GM18499 (cell line): Measurements from ENCODE around the gene BANP.
"Not testable (repeated sequence)": the region's sequence is repeated elsewhere in the genome, so short reads cannot be mapped to it uniquely, and the experiment has no call there.

Experiments
- ATAC-seq: cut with Tn5 transposase; IDR thresholded peaks from one replicate; pipeline ENCODE4 v1.9.1; 2021; ENCODE audit warnings: moderate number of reproducible peaks; ENCODE audit not compliant: insufficient read depth, unreplicated experiment

BANP gene

DNA sequence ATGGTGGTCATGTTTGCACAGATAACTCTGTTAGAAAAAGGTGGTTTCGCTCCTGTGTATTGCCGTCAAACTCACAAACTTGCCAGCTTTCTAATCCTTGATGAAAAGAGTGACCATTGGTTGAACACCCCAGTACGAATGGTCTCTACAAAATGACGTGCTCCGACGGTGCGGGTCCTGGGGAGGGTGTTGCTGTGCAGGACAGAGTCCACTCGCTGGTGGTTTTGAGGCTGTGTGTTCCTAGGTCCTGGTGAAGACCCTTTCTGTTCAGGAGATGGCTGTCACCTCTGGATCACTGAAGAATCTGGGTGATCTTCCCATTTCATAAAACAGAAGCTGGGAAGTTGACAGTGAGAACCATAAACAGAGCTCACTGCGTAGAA lies 87.3 kb downstream of the BANP start:
- not testable (repeated sequence) for ATAC-seq

DNA sequence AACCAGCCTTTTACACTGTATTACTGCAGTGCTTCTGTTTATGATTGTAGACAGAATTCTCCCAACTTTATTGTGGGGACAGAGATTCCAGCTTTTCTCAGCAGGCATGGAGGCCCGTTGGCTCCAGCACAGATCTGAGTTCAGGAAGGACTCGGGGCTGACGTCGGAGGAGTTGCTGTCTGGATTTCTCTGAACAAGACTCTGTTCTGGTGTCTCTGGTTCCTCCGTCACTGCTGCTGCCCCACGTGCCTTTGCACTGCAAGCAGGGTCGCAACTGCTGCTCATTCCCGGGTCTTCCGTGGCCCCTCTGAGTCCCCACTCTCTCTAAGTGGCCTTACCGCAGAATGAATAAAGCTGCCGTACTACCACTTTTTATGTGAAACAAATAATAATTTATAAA lies 88.4 kb downstream of the BANP start:
- ATAC-seq, result no peak

DNA sequence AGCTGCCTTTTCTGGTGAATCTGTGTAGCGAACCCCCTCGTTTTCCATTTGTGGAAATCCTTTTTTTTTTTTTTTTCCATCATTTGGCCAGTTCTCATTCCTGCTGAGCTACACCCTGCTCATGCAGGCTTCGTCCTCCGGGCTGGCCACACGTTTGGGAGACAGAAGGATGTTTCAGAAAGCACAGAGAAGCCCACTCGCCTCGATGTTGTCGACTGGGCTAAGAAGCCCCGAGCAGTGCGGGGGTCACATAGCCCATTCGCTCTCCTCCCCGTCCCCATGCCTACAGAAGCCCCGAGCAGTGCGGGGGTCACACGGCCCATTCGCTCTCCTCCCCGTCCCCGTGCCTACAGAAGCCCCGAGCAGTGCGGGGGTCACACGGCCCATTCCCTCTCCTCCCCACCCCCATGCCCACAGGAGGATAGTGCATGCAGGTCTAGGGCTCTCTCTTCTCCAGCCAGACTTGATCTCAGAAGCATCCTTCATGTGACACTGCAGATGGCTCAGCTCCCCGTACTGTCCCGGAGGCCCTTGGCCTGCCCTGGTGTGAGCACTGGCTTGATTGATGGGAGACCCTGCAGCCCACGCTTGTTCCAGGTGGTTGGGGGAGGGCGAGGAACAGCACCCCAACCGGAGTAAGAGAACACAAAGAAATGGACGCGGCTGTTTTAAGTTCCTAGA lies 89.1 kb downstream of the BANP start:
- not testable (repeated sequence) for ATAC-seq

DNA sequence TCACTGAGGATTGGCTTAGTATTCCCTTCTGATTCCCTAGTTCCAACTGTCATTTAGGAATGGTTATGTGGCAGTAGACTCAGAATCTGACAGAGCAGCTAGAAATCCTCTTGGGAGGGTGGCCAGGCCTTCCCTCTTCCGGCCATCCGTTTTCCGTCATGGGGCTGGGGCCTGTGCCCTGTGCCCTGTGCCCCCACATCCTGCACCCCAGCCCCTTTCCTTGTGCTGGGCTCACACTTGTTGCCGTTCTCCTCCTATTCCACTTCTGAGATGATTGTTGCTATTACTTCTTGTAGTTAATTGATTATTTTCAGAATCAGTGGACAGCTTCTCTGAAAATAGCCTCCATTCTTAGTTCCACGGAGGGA lies 89.6 kb downstream of the BANP start:
- not testable (repeated sequence) for ATAC-seq

DNA sequence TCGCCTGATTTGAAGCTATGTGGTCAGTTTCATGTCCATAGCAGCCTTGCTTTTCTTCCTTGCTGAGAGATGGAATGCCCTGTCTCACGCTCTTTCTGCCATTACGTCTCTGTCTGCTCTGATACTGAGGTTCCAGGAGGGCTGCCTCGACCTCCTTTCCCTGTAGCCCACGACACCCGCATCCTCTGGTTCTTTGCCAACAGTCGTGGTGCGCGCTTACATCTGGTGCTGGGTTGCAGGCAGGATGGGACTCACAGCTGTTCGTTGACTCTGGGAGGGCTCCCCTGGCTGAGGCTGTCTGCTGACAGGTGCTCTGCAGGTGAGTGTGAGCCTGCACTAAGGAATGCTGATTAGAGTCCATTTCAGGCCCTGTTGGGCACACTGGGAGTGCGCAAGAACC lies 90.3 kb downstream of the BANP start:
- not testable (repeated sequence) for ATAC-seq

DNA sequence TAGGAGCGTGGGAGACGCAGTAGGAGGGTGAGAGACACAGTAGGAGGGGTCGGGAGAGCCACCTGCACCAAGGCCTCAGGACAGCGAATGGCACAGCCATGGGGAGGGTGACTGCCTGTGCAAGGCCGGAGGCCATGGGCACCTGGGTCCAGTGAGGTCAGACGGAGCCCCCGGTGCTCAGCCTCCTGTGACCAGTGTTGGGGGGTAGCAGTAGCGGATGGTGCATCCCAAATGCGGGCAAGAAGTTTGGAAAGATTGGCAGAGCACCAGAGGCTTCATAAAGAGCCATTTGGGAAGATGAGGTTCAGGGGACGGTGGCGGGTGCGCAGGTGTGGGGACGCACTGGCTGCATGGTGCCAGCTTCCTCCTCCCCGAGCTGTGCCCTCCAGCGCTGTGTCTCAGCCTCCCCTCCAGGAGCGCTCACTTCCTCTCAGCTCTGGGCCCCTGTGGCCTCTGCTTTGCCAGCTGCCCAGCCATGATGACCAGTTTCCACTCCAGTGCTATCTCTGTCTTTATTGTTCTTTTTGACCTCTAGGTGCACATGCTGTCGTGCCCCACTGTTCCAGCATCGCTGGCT lies 90.8 kb downstream of the BANP start:
- ATAC-seq, result not testable (repeated sequence)

DNA sequence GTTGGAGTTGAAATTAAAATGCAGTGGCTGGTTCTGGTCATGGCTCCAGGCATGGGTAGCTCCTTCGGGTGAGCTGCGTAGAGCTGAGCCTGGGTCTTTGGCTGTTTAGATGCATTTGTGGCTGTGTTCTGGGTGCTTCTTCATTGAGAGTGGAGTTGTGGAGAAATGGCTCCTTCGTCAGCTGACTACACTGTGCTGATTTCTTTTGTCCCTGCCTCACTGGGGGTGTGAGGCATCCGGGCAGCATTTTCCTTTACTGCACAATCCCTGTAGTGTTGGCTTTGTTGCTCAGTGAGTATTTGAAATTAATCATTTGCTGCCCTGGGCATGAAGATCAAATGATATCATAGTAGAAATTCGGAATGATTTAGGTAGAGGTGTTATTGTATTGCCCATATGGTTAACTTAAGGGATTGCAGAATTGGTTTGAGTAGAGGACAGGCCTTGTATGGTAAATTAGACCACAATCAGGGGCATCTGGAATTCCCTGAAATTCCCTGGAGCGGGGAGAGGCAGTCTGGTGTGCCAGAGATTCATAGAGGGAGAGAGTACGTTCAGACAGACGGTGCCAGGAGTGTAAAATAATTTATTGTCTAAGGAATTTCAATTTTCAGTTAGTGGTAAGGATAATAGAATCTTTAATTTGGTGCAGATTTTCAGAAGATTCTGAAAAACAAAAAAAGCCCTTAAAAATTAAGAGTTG lies 92.1 kb downstream of the BANP start:
- not testable (repeated sequence) for ATAC-seq

DNA sequence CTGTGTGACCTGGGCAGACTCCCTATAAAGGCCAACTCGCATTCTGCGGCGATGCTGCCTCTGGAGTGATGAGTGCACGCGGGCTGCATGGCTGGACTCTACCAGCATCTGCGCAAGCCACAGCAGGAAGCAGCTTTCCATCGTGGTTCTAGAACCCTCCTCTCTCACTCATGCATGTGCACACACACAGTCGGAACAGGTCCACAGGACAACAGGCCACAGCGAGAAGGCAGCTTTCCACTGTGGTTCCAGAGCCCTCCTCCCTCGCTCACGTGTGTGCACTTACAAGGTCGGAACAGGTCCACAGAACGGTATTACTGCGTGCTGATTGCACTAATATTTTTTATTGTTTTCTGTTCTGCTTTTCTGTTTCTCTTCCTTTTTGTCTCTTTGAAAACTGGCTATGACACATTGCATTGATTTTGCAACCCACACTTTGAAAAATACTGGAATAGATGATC lies 92.9 kb downstream of the BANP start:
- ATAC-seq, result not testable (repeated sequence)

DNA sequence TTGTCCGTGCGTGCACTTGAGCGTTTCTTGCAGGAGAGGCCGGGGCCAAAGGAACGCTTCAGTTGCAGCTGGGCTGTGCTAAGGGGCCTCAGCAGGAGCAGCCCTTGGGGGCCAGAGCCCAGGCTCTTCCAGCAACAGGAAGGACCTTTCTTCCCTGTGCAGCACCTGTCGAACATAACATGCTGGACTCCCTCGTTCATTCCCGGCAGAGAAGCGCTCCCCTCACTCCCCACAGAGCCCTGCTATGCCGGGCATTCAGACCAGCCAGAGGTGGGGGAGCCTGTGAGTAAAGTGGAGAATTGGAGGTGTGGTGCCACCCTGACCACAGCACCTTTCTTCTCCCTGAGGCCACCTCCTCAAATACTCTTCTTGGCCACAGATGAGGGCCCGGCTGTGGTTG lies 94.1 kb downstream of the BANP start:
- ATAC-seq, result not testable (repeated sequence)

DNA sequence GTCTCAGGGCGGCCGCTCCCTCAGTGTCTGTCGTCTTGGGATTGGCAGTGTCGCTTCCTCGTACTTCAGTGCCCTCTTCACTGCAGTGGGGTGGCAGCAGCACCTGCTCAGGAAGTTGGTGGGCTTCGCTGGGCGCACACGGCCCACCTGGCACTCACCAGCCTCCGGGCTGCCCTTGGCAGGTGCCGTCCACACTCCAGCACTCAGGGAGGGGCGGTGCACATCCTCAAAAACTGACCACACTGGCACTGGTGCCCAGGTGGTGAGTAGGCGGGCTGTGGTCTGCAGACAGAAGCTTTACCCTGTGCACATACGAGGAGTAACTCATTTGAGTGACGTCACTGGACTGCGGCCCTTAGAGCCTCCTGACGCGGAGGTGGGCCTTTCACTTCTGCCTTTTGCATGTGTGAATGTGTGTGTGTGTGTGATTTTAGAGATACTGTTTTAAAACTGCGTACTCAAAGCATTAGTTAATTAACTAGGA lies 94.6 kb downstream of the BANP start:
- ATAC-seq, result peak; percentile 59

DNA sequence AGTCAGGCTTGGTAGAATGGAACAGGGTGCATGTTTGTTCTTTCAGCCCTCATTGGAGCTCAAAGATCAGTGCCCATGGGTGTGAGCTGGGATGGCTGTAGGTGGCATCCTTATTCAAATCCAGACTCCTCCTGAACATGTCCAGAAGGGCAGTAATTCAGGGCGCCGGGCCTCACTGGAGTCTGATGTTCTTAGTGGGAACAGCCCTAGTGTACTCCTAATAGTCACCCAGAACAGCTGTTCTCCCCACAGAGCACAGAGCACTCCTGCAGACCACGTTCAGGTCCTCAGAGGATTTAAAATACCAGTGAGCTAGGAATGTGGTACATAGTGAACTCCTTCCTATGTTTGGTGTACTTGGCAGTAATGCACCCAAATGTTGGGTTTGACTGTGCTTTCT lies 96.2 kb downstream of the BANP start:
- ATAC-seq, result no peak

DNA sequence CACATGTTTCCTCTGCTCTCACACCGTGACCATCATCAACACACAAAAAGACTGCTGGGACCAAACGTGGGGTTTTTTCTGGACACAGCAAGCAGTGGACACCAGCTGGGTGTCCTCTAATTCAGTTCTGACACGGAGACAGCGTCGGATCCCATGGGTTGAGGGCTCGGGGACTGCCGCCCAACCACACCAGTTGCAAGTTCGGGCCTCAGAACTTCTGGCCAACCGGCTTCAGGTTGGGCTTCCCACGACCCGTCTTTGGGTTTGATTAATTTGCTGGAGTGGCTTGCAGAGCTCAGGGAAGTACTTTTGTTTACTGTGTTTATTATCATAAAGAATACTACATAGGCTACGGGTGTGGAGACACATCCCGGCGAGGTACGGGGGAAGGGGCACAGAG lies 97.8 kb downstream of the BANP start:
- no peak for ATAC-seq

DNA sequence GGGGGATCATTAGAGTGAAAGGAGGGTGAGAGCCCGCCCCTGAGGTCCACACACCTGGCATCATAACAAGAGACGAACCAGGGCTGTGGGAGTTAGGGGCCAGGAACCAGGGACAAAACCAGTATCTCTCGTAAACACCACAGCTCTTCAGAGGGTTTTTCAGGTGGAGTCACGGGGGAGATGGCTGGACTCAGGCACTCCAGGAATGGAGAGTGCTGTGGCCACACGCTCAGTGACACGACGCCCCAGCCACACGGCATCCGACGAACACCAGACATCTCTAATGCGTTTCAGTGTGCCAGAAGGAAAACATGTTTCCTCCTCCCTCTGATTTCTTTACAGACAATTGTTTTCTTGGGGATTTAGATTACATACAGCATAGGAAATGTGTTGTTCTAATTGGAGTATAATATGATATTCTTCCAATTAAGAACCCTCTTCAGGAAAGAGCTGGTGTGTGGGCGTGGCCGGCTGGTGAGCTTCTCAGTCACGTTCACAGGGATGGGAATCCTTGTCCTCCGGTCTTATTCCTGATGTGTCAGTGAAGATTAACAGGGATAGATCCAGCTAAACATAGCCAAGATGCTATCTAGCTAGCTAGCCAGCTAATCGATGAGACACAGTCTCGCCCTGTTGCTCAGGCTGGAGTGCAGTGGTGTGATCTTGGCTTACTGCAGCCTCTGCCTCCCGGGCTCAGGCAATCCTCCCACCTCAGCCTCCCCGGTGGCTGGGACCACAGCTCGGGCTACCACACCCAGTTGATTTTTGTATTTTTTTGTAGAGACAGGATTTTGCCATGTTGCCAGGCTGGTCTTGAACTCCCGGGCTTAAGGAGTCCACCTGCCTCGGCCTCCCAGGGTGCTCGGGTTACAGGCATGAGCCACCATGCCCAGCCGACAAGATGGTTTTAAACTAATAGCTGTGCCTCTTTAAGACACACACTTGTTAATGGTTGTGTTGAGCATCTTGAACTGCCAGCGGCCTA lies 98.6 kb downstream of the BANP start:
- ATAC-seq, result no peak

DNA sequence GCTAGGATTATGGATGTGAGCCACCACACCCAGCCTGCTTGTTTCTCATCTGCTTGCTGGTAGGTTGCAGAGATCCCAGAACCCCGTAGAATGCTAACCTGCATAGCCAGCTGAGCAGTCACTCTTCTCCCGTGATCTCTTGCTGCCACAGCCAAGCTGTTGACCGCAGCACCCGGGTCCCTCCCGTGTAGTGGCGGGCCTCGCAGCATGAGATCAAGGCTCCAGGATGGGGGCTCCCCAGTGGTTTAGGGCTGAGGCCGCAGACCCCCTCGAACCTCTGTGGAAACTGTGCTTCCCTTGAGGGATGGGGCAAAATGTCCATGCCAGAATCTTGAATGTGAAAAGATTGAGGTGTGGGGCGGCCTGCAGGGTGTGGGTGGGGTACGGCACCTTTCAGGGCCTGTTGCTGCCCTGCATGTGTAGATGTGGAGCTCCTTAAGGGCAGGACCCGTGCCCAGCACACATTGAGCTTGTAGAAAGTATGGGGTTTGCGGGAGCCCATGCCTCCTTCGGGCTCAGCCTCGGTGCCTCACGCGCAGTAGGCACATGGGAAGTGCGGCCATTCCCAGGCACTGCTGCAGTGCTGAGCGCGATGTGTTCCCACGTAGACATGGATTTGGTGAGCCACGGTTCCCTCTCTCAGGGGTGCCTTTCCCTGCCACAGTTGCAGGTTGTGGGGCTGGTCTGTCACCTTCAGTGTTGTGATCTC lies 99.9 kb downstream of the BANP start:
- no peak for ATAC-seq

DNA sequence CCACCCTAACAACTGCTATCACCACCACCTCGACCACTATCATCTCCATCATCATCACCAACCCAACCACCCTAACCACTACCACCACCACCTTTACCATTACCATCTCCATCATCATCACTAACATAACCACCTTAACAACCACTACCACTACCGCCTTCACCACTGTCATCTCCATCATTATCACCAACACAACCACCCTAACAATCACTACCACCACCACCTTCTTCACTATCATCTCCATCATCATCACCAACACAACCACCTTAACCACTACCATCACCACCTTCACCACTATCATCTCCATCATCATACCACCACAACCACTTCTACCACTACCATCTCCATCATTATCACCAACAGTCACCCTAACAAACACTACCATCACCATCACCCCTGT lies 101.4 kb downstream of the BANP start:
- ATAC-seq, result no peak

DNA sequence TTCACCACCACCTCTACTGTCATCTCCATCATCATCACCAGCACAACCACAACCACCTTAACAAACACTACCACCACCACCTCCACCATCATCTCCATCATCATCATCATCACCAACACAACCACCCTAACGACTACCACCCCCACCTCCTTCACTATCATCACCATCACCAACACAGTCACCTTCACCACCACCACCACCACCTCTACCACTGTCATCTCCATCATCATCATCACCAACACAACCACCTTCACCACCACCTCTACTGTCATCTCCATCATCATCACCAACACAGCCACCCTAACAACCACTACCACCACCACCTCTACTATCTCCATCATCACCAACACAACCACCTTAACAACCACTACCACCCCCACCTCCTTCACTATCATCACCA lies 102.2 kb downstream of the BANP start:
- not testable (repeated sequence) for ATAC-seq

DNA sequence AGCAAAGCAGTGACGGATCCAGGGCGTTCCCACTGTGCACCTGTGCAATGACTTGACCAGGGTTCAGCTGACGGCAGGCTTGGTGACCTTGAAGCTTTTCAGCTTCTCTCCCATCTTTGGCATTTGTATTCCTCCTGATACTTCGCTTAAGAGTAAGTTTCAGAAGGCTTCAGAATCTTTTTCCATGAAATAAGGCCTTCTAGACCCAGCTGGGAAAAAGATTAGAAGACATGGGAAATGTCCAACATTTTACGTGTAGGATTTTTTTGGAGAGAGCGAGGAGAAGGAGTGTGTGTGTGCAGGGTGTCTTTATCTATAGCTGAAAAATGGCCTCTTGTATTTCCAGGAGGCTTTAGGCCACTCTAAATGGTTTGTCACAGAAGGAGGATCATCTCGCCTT lies 104.1 kb downstream of the BANP start:
- no peak for ATAC-seq

DNA sequence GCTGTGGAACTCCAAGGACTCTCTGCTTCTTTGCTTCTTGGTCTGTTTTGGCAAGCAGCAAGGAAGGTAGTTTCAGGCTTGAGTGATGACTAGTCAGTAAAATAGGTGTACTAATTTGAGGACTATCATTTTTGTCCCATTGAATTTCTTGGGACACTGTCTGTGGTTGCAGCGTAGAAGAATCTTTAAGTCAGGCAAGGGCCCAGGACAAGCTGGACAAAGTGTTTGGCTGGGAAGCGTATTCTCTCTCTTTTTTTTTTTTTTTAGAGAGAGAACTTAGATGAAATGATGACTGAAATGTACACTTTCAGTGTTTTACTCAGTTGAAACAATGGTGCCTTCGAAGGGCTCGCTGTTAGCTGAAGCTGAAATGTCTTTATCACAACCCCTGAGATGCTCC lies 105.0 kb downstream of the BANP start:
- ATAC-seq, result no peak

DNA sequence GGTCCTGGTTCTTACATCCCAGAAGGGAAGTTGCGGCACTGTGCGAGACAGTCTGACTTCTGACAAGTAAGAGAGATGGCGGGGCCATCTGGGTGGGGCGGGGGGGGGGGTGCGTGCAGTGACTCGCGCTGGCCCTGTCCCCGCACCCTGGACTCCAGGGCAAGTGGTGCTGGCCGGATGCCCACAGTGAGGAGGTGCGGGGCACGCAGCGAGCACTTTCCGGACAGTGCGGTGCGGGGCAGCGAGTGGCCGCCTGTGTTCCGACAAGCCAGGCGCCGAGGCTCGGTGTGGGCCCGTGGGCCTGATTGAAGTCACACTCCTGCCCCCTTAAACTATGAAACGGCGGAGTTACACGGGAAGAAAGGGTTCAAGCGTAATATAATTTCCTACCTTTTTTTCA lies 106.4 kb downstream of the BANP start:
- no peak for ATAC-seq

DNA sequence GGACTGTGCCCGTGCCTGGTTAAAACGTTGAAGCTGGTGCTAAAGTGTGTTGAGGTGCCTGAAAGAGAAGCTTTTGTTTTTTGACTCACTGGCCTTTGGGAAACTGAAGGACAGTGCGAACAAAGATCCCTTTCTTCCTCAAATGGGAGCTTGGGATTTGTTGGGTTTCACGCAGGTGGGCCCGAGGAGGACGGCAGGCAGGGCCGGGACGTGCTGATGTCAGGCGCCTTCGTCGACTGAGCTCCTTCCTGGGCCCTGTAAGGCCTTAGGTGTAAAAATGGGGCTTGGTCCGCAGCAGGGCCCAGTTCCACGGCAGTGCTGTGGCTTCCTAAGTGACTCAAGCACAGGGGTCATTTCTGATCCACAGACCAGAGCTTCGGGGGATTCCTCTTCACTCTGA lies 106.9 kb downstream of the BANP start:
- ATAC-seq, result no peak
